Gastrocnemius medialis (tissue), 4 donors: ENCODE measurements around the gene KIAA1549. TPM values are rescaled to one million over a fixed set of nuclear protein-coding genes. Genes with fewer than 3 reads are reported as not detected.

Experiments
- total RNA-seq, 4 donors: library from RNA; depleted of rRNA; stranded (reverse); fragments of >200 nt; gene quantifications; one replicate each; pipeline versions ENCODE4 v1.1.0 to v1.2.3, GENCODE V29; 2016

The KIAA1549 gene
- total RNA-seq, 4 donors from 2014 or later, result 0.55 to 0.87 (median 0.75) TPM

Other genes starting within 250 kb of the KIAA1549 start
- gene TMEM213, start 183.4 kb downstream of the KIAA1549 start, total RNA-seq, result not detected
- gene ATP6V0A4, start 183.2 kb downstream of the KIAA1549 start, total RNA-seq, result not detected
- 1 to 10 TPM; 1.1 to 2.2 (median 1.5) TPM for gene ZC3HAV1L, start 54.7 kb upstream of the KIAA1549 start, total RNA-seq
- gene ZC3HAV1, start 128.3 kb upstream of the KIAA1549 start, total RNA-seq, result 10 to 100 TPM in 1 of 4 donors, 1 to 10 TPM in 3; 3.5 to 10.4 (median 4.5) TPM
- 10 to 100 TPM; 12.0 to 24.8 (median 17.2) TPM for gene UBN2, start 249.8 kb upstream of the KIAA1549 start, total RNA-seq